ENCODE results near the gene GHR.

The GHR gene

DNA sequence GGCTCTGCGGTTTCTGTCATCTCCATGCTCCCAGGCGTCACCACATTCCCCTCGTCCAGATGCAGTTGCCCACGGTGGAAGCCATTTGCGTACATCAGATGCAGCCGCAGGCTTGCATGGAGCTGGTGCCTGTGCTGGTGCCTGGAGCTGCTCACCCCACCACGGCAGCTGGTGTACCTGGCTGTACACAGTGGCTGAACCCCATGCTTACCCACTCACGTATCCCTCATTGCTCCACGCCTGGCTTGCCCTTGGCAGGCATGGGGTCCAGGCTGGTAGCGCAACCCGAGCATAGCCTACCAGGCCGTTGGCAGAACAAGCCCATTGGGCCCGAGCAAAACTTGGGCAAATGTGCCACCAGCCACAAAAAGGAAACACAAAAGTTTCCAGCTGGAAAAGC is 159.5 kb downstream of the GHR start:
- H3K36me3 ChIP-seq (ENCODE audit: control insufficient read depth in 2 of 2, insufficient read depth in 1 of 2, low read length in 2 of 2), result no peaks in the 10 kb centered on the region
- H3K27ac ChIP-seq (ENCODE audit: extremely low read depth, low read depth, low read length), result no peak overlapping the region
- no peaks in the 10 kb centered on the region for H3K4me1 ChIP-seq (ENCODE audit: control insufficient read depth, insufficient read depth, low read length)
- no peak overlapping the region for H3K4me3 ChIP-seq (ENCODE audit: low read depth, low read length)
- no peaks in the 10 kb centered on the region for H3K9me3 ChIP-seq (ENCODE audit: control insufficient read depth, insufficient read depth, low read depth, low read length)
- TF ChIP-seq ZNF555 (tag by site-specific recombination; conservative IDR thresholded peaks at IDR 0.05) (no peak), TCF7L2 (IDR thresholded peaks at IDR 0.05; ENCODE audit: borderline replicate concordance, low read depth, low read length) (no peak), HOXA7 (CRISPR knock-in tag; IDR thresholded peaks at IDR 0.05; ENCODE audit: borderline replicate concordance) (no peak), ZNF239 (tag by site-specific recombination; IDR thresholded peaks at IDR 0.05) (no peak), ZNF223 (tag by site-specific recombination; IDR thresholded peaks at IDR 0.05) (no peak), RBAK (tag by site-specific recombination; IDR thresholded peaks at IDR 0.05) (no peak), ZNF214 (tag by site-specific recombination; IDR thresholded peaks at IDR 0.05; ENCODE audit: borderline replicate concordance) (no peak), ZNF544 (tag by site-specific recombination; IDR thresholded peaks at IDR 0.05) (no peak), ZBTB20 (tag by site-specific recombination; IDR thresholded peaks at IDR 0.05) (no peak)
- TF ChIP-seq, protein P1, sequence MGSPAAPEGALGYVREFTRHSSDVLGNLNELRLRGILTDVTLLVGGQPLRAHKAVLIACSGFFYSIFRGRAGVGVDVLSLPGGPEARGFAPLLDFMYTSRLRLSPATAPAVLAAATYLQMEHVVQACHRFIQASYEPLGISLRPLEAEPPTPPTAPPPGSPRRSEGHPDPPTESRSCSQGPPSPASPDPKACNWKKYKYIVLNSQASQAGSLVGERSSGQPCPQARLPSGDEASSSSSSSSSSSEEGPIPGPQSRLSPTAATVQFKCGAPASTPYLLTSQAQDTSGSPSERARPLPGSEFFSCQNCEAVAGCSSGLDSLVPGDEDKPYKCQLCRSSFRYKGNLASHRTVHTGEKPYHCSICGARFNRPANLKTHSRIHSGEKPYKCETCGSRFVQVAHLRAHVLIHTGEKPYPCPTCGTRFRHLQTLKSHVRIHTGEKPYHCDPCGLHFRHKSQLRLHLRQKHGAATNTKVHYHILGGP (tag by site-specific recombination; IDR thresholded peaks at IDR 0.05), result no peak
- TF ChIP-seq, protein P2, sequence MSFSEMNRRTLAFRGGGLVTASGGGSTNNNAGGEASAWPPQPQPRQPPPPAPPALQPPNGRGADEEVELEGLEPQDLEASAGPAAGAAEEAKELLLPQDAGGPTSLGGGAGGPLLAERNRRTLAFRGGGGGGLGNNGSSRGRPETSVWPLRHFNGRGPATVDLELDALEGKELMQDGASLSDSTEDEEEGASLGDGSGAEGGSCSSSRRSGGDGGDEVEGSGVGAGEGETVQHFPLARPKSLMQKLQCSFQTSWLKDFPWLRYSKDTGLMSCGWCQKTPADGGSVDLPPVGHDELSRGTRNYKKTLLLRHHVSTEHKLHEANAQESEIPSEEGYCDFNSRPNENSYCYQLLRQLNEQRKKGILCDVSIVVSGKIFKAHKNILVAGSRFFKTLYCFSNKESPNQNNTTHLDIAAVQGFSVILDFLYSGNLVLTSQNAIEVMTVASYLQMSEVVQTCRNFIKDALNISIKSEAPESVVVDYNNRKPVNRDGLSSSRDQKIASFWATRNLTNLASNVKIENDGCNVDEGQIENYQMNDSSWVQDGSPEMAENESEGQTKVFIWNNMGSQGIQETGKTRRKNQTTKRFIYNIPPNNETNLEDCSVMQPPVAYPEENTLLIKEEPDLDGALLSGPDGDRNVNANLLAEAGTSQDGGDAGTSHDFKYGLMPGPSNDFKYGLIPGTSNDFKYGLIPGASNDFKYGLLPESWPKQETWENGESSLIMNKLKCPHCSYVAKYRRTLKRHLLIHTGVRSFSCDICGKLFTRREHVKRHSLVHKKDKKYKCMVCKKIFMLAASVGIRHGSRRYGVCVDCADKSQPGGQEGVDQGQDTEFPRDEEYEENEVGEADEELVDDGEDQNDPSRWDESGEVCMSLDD (tag by site-specific recombination; IDR thresholded peaks at IDR 0.05), result no peak
- TF ChIP-seq, protein P3, sequence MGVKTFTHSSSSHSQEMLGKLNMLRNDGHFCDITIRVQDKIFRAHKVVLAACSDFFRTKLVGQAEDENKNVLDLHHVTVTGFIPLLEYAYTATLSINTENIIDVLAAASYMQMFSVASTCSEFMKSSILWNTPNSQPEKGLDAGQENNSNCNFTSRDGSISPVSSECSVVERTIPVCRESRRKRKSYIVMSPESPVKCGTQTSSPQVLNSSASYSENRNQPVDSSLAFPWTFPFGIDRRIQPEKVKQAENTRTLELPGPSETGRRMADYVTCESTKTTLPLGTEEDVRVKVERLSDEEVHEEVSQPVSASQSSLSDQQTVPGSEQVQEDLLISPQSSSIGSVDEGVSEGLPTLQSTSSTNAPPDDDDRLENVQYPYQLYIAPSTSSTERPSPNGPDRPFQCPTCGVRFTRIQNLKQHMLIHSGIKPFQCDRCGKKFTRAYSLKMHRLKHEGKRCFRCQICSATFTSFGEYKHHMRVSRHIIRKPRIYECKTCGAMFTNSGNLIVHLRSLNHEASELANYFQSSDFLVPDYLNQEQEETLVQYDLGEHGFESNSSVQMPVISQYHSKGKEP (tag by site-specific recombination; IDR thresholded peaks at IDR 0.05), result no peak
- TF ChIP-seq, protein P4, sequence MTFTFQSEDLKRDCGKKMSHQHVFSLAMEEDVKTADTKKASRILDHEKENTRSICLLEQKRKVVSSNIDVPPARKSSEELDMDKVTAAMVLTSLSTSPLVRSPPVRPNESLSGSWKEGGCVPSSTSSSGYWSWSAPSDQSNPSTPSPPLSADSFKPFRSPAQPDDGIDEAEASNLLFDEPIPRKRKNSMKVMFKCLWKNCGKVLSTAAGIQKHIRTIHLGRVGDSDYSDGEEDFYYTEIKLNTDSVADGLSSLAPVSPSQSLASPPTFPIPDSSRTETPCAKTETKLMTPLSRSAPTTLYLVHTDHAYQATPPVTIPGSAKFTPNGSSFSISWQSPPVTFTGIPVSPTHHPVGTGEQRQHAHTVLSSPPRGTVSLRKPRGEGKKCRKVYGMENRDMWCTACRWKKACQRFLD (tag by site-specific recombination; IDR thresholded peaks at IDR 0.05), result no peak
- TF ChIP-seq, protein P5, sequence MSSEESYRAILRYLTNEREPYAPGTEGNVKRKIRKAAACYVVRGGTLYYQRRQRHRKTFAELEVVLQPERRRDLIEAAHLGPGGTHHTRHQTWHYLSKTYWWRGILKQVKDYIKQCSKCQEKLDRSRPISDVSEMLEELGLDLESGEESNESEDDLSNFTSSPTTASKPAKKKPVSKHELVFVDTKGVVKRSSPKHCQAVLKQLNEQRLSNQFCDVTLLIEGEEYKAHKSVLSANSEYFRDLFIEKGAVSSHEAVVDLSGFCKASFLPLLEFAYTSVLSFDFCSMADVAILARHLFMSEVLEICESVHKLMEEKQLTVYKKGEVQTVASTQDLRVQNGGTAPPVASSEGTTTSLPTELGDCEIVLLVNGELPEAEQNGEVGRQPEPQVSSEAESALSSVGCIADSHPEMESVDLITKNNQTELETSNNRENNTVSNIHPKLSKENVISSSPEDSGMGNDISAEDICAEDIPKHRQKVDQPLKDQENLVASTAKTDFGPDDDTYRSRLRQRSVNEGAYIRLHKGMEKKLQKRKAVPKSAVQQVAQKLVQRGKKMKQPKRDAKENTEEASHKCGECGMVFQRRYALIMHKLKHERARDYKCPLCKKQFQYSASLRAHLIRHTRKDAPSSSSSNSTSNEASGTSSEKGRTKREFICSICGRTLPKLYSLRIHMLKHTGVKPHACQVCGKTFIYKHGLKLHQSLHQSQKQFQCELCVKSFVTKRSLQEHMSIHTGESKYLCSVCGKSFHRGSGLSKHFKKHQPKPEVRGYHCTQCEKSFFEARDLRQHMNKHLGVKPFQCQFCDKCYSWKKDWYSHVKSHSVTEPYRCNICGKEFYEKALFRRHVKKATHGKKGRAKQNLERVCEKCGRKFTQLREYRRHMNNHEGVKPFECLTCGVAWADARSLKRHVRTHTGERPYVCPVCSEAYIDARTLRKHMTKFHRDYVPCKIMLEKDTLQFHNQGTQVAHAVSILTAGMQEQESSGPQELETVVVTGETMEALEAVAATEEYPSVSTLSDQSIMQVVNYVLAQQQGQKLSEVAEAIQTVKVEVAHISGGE (tag by site-specific recombination; conservative IDR thresholded peaks at IDR 0.05; ENCODE audit: low read depth), result no peak
- TF ChIP-seq, protein P6, sequence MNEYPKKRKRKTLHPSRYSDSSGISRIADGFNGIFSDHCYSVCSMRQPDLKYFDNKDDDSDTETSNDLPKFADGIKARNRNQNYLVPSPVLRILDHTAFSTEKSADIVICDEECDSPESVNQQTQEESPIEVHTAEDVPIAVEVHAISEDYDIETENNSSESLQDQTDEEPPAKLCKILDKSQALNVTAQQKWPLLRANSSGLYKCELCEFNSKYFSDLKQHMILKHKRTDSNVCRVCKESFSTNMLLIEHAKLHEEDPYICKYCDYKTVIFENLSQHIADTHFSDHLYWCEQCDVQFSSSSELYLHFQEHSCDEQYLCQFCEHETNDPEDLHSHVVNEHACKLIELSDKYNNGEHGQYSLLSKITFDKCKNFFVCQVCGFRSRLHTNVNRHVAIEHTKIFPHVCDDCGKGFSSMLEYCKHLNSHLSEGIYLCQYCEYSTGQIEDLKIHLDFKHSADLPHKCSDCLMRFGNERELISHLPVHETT (tag by site-specific recombination; IDR thresholded peaks at IDR 0.05), result no peak
- TF ChIP-seq, protein P7, sequence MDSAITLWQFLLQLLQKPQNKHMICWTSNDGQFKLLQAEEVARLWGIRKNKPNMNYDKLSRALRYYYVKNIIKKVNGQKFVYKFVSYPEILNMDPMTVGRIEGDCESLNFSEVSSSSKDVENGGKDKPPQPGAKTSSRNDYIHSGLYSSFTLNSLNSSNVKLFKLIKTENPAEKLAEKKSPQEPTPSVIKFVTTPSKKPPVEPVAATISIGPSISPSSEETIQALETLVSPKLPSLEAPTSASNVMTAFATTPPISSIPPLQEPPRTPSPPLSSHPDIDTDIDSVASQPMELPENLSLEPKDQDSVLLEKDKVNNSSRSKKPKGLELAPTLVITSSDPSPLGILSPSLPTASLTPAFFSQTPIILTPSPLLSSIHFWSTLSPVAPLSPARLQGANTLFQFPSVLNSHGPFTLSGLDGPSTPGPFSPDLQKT (IDR thresholded peaks at IDR 0.05; ENCODE audit: borderline replicate concordance, low read depth, low read length), result no peak
- TF ChIP-seq, protein P8, sequence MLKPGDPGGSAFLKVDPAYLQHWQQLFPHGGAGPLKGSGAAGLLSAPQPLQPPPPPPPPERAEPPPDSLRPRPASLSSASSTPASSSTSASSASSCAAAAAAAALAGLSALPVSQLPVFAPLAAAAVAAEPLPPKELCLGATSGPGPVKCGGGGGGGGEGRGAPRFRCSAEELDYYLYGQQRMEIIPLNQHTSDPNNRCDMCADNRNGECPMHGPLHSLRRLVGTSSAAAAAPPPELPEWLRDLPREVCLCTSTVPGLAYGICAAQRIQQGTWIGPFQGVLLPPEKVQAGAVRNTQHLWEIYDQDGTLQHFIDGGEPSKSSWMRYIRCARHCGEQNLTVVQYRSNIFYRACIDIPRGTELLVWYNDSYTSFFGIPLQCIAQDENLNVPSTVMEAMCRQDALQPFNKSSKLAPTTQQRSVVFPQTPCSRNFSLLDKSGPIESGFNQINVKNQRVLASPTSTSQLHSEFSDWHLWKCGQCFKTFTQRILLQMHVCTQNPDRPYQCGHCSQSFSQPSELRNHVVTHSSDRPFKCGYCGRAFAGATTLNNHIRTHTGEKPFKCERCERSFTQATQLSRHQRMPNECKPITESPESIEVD (tag by site-specific recombination; IDR thresholded peaks at IDR 0.05), result no peak
- ChIA-PET CTCF (interaction anchor here (0.6 to 5.7 kb wide), 22 partner anchors 8 to 1903 kb away, joined by 3 to 46 read pairs (median 4); partner anchors contain the start of genes GHR and PTGER4), POLR2A (no interaction called here)
